IMR-90 (cell line): ENCODE data around the gene HSFX3. TPM values are rescaled to one million over a fixed set of nuclear protein-coding genes. Genes with fewer than 3 reads are reported as not detected.

Experiments
- ATAC-seq: fragments of 200-7000 bp; cut with Tn5 transposase; 2 replicates; pipeline ENCODE4 v1.9.1; 2020; ENCODE audit warnings: low read depth, mild to moderate bottlenecking, moderate library complexity
- BruUV-seq: library from RNA; stranded (reverse); fragments of 400-500 nt; replicated peaks from 2 replicates; lab custom pipeline; 2021; lab: Mats Ljungman, UMichigan
- CTCF ChIA-PET: fragments of 300-600 bp; formaldehyde crosslinking; extraction: SDS; loops from one replicate; lab custom pipeline; 2021; ENCODE audit warnings: antibody characterized with exemption; lab: Yijun Ruan, JAX
- POLR2A ChIA-PET: fragments of 300-600 bp; sonication (Branson Sonifier 250); formaldehyde crosslinking; loops from one replicate; lab custom pipeline; 2022; ENCODE audit warnings: antibody characterized with exemption; ENCODE audit not compliant: unreplicated experiment; lab: Charles Lee
- DNase-seq: peaks from one replicate; pipeline ENCODE4 v3.0.0; 2013
- H2AFZ ChIP-seq: replicated peaks from 2 replicates; pipeline ENCODE3; 2013; ENCODE audit warnings: low read length, mild to moderate bottlenecking; ENCODE audit not compliant: poor library complexity
- H2AK5ac ChIP-seq: 2 replicates; pipeline ENCODE4 v1.6.1; 2013; ENCODE audit warnings: low read depth, low read length, inconsistent platforms
- H2AK9ac ChIP-seq: replicated peaks from 2 replicates; pipeline ENCODE3; 2013; ENCODE audit warnings: mild to moderate bottlenecking, low read depth, low read length, moderate library complexity; ENCODE audit not compliant: poor library complexity
- H2BK120ac ChIP-seq: 2 replicates; pipeline ENCODE4 v1.6.1; 2013; ENCODE audit warnings: low read depth, low read length, inconsistent platforms
- H2BK15ac ChIP-seq: 3 replicates; pipeline ENCODE4 v1.6.1; 2013; ENCODE audit warnings: low read depth, low read length, inconsistent platforms
- H2BK20ac ChIP-seq: 2 replicates; pipeline ENCODE4 v1.6.1; 2013; ENCODE audit warnings: low read depth, mild to moderate bottlenecking, inconsistent platforms, low read length, moderate library complexity
- H2BK5ac ChIP-seq: 2 replicates; pipeline ENCODE4 v1.6.1; 2013; ENCODE audit warnings: mild to moderate bottlenecking, low read depth, low read length, inconsistent platforms; ENCODE audit not compliant: poor library complexity, severe bottlenecking
- H3K14ac ChIP-seq: replicated peaks from 2 replicates; pipeline ENCODE4 v1.6.1; 2013; ENCODE audit warnings: low read depth, low read length, inconsistent platforms
- H3K18ac ChIP-seq: 2 replicates; pipeline ENCODE4 v1.6.1; 2013; ENCODE audit warnings: low read depth, low read length, control low read depth
- H3K23ac ChIP-seq: 2 replicates; pipeline ENCODE4 v1.6.1; 2013; ENCODE audit warnings: low read depth, low read length, inconsistent platforms
- H3K27ac ChIP-seq: 2 replicates; pipeline ENCODE4 v1.5.1; 2013; ENCODE audit warnings: mild to moderate bottlenecking, control low read depth, low read length; ENCODE audit not compliant: insufficient read depth
- H3K27me3 ChIP-seq: 2 replicates; pipeline ENCODE4 v1.6.1; 2013; ENCODE audit warnings: low read length; ENCODE audit not compliant: control insufficient read depth, insufficient read depth
- H3K36me3 ChIP-seq: 2 replicates; pipeline ENCODE4 v1.6.1; 2013; ENCODE audit warnings: low read length, mixed read lengths; ENCODE audit not compliant: control insufficient read depth, insufficient read depth
- H3K4ac ChIP-seq: 2 replicates; pipeline ENCODE4 v1.6.1; 2013; ENCODE audit warnings: low read depth, low read length, inconsistent platforms
- H3K4me1 ChIP-seq: 2 replicates; pipeline ENCODE4 v1.6.1; 2013; ENCODE audit warnings: low read length, mixed read lengths; ENCODE audit not compliant: control insufficient read depth, insufficient read depth
- H3K4me2 ChIP-seq: 2 replicates; pipeline ENCODE4 v1.6.1; 2013; ENCODE audit warnings: low read depth, mild to moderate bottlenecking, control low read depth, low read length, moderate library complexity
- H3K4me3 ChIP-seq: 2 replicates; pipeline ENCODE4 v1.5.1; 2013; ENCODE audit warnings: low read depth, mild to moderate bottlenecking, control low read depth, low read length, moderate library complexity; ENCODE audit not compliant: insufficient read depth
- H3K56ac ChIP-seq: 2 replicates; pipeline ENCODE4 v1.6.1; 2013; ENCODE audit warnings: low read length, inconsistent platforms; ENCODE audit not compliant: insufficient read depth; ENCODE audit errors: extremely low read depth
- H3K79me1 ChIP-seq, 2 experiments: 2 replicates each; pipeline ENCODE4 v1.6.1; 2013; ENCODE audit warnings: low read length in 2 of 2, inconsistent platforms in 1 of 2, low read depth in 1 of 2
- H3K9ac ChIP-seq: 2 replicates; pipeline ENCODE4 v1.6.1; 2013; ENCODE audit warnings: low read depth, low read length, control low read depth
- H3K9me1 ChIP-seq: 2 replicates; pipeline ENCODE4 v1.6.1; 2013; ENCODE audit warnings: low read length, inconsistent platforms; ENCODE audit not compliant: insufficient read depth
- H3K9me3 ChIP-seq: 2 replicates; pipeline ENCODE4 v1.6.1; 2013; ENCODE audit warnings: low read length; ENCODE audit not compliant: control insufficient read depth, insufficient read depth
- H4K20me1 ChIP-seq: 2 replicates; pipeline ENCODE4 v1.6.1; 2013; ENCODE audit warnings: low read length, inconsistent platforms; ENCODE audit not compliant: insufficient read depth
- H4K5ac ChIP-seq: 2 replicates; pipeline ENCODE4 v1.6.1; 2013; ENCODE audit warnings: mild to moderate bottlenecking, low read depth, low read length, control low read depth
- H4K8ac ChIP-seq, 2 experiments: 2 replicates each; pipeline ENCODE4 v1.6.1; 2013; ENCODE audit warnings: low read depth in 2 of 2, low read length in 2 of 2, control low read depth in 1 of 2, inconsistent platforms in 1 of 2
- H4K91ac ChIP-seq: 2 replicates; pipeline ENCODE4 v1.6.1; 2013; ENCODE audit warnings: low read depth, low read length, inconsistent platforms; ENCODE audit not compliant: insufficient read depth
- CHD1 ChIP-seq: IDR thresholded peaks from 2 replicates; pipeline ENCODE4 v1.6.1; 2012; ENCODE audit warnings: low read depth, low read length, improper control_type of control experiment
- FOS ChIP-seq: fragments of 150-350 bp; IDR thresholded peaks from 2 replicates; pipeline ENCODE4 v1.6.1; 2016; ENCODE audit warnings: low read depth, low read length
- POLR2A ChIP-seq: IDR thresholded peaks from 2 replicates; pipeline ENCODE4 v1.6.1; 2012; ENCODE audit warnings: mild to moderate bottlenecking, low read depth, low read length
- RAD21 ChIP-seq: IDR thresholded peaks from 2 replicates; pipeline ENCODE4 v1.6.1; 2012; ENCODE audit warnings: low read length, improper control_type of control experiment
- RCOR1 ChIP-seq: IDR thresholded peaks from 2 replicates; pipeline ENCODE4 v1.6.1; 2012; ENCODE audit warnings: mild to moderate bottlenecking, low read length, improper control_type of control experiment; ENCODE audit not compliant: insufficient replicate concordance
- SMC3 ChIP-seq: fragments of 150-350 bp; IDR thresholded peaks from 2 replicates; pipeline ENCODE4 v1.6.1; 2016; ENCODE audit warnings: low read depth, mild to moderate bottlenecking, antibody characterized with exemption, low read length, moderate library complexity
- WGBS, 2 experiments: methylation state at CpG; one replicate each; pipeline versions ENCODE4 v1.1.5 to v1.1.7; 2013; ENCODE audit warnings: missing lambda C conversion rate in 2 of 2; ENCODE audit not compliant: insufficient read length in 1 of 2; ENCODE audit errors: extremely low coverage in 2 of 2; 5-methylcytosine and 5-hydroxymethylcytosine counted together
- dilution Hi-C: fragments of 300-500 bp; cut with HindIII; formaldehyde crosslinking; loops from one replicate; pipeline ENCODE4 v1.14.3; 2018; ENCODE audit warnings: low sequenced_read_pairs; ENCODE audit not compliant: unreplicated experiment
- in situ Hi-C: fragments of 300-500 bp; cut with MboI; formaldehyde crosslinking; loops from 3 replicates; pipeline ENCODE4 v1.14.3; 2019; ENCODE audit warnings: low sequenced_read_pairs, inconsistent platforms, mixed read lengths
- intact Hi-C: fragments of 100-400 bp; cut with micrococcal nuclease; formaldehyde crosslinking; loops from 2 replicates; pipeline ENCODE4 v1.10.0; 2022
- polyA plus RNA-seq, 3 experiments: library from polyadenylated mRNA; depleted of rRNA; stranded (reverse); fragments of >200 nt; gene quantifications; 2 replicates each; pipeline ENCODE4 v1.2.3, GENCODE V29; 2012; ENCODE audit warnings: low replicate concordance in 1 of 3
- total RNA-seq: library from RNA; depleted of rRNA; stranded (reverse); fragments of >200 nt; gene quantifications from 2 replicates; pipeline ENCODE4 v1.2.3, GENCODE V29; 2012

The HSFX3 gene
- total and polyA plus RNA-seq, 2 of the 4 experiments (the other 2 are of a cell fraction) = not detected

- H3K79me1 ChIP-seq = no peaks in the 10 kb centered on the region
- H2BK5ac ChIP-seq = no peak overlapping the region
- ATAC-seq = peak; percentile 42; the same call in 1 of the 2 replicates
- H2AFZ ChIP-seq = no peak overlapping the region
- H3K56ac ChIP-seq = no peak overlapping the region
- no peaks in the 10 kb centered on the region for H3K9me3 ChIP-seq
- no peak overlapping the region for H3K9ac ChIP-seq
- WGBS, 2 experiments = no CpG with 5 or more reads among the region's 5 CpGs
- H3K27me3 ChIP-seq = peaks cover 10% of the 10 kb centered on the region
- POLR2A ChIA-PET = no interaction called here
- H2BK120ac ChIP-seq = no peak overlapping the region
- H3K4me1 ChIP-seq = 0 out of 2 replicates have a peak, but pooled peaks cover 2% of the 10 kb centered on the region
- TF ChIP-seq SMC3 (no peak), RAD21 (no peak), POLR2A (no peak), FOS (no peak), CHD1 (no peak), RCOR1 (no peak)
- DNase-seq = peak; percentile 50
- no peaks in the 10 kb centered on the region for H3K36me3 ChIP-seq
- no peak overlapping the region for H2AK9ac ChIP-seq
- H3K4ac ChIP-seq = no peak overlapping the region
- CTCF ChIA-PET = interaction anchor here (1.7 kb wide), 1 partner anchor 30 kb away, joined by 4 read pairs; no protein-coding TSS in a partner anchor
- no peaks in the 10 kb centered on the region for H3K9me1 ChIP-seq
- intact Hi-C loops (no loop called here), dilution Hi-C loops (no loop called here), in situ Hi-C loops (loop anchor here (25.0 kb wide), 1 partner anchor 1226 kb away; no protein-coding TSS in a partner anchor)
- H2BK20ac ChIP-seq = no peak overlapping the region
- no peak overlapping the region for H2AK5ac ChIP-seq
- H4K5ac ChIP-seq = no peak overlapping the region
- no peak overlapping the region for H4K8ac ChIP-seq
- H3K4me2 ChIP-seq = no peak overlapping the region
- BruUV-seq = no TSS peak
- no peaks in the 10 kb centered on the region for H4K20me1 ChIP-seq
- no peak overlapping the region for H3K4me3 ChIP-seq
- H4K91ac ChIP-seq = no peak overlapping the region
- H3K18ac ChIP-seq = no peak overlapping the region
- no peak overlapping the region for H3K14ac ChIP-seq
- no peak overlapping the region for H3K27ac ChIP-seq
- no peak overlapping the region for H2BK15ac ChIP-seq
- no peak overlapping the region for H3K23ac ChIP-seq
These were observed 38.6 kb downstream of the HSFX3 start for GRCh38 chrX:149511081-149511480.
